HG03521 (cell line): ENCODE data around the gene SLC40A1.

Experiments used
- ATAC-seq: cut with Tn5 transposase; IDR thresholded peaks from one replicate; pipeline ENCODE4 v1.9.1; 2021; ENCODE audit warnings: mild to moderate bottlenecking, moderate library complexity; ENCODE audit not compliant: unreplicated experiment

SLC40A1 gene

GRCh38 chr2:189543367-189543766, 37.2 kb downstream of the SLC40A1 start:
- no peak for ATAC-seq

GRCh38 chr2:189542145-189542882, 38.3 kb downstream of the SLC40A1 start:
- ATAC-seq = no peak

- ATAC-seq = no peak
These were observed 39.0 kb downstream of the SLC40A1 start for GRCh38 chr2:189541591-189541990.

GRCh38 chr2:189540551-189540950, 40.0 kb downstream of the SLC40A1 start:
- no peak for ATAC-seq

GRCh38 chr2:189538402-189538801, 42.2 kb downstream of the SLC40A1 start:
- ATAC-seq = no peak

- ATAC-seq = no peak
These were observed 43.8 kb downstream of the SLC40A1 start for GRCh38 chr2:189536830-189537229.

GRCh38 chr2:189534854-189535832, 45.4 kb downstream of the SLC40A1 start:
- ATAC-seq = no peak

- ATAC-seq = no peak
These were observed 47.1 kb downstream of the SLC40A1 start for GRCh38 chr2:189533288-189534035.

GRCh38 chr2:189530965-189531637, 49.5 kb downstream of the SLC40A1 start:
- no peak for ATAC-seq

- no peak for ATAC-seq
These were observed 52.0 kb downstream of the SLC40A1 start for GRCh38 chr2:189528617-189529016.

- no peak for ATAC-seq
These were observed 52.6 kb downstream of the SLC40A1 start for GRCh38 chr2:189527812-189528592.

GRCh38 chr2:189527041-189527750, 53.4 kb downstream of the SLC40A1 start:
- no peak for ATAC-seq

GRCh38 chr2:189526241-189526640, 54.3 kb downstream of the SLC40A1 start:
- no peak for ATAC-seq

- no peak for ATAC-seq
These were observed 55.8 kb downstream of the SLC40A1 start for GRCh38 chr2:189524746-189525145.

- ATAC-seq = no peak
These were observed 58.0 kb downstream of the SLC40A1 start for GRCh38 chr2:189522435-189523151.

- ATAC-seq = no peak
These were observed 58.7 kb downstream of the SLC40A1 start for GRCh38 chr2:189521699-189522434.

GRCh38 chr2:189519631-189520387, 60.8 kb downstream of the SLC40A1 start:
- ATAC-seq = no peak
